T-helper 17 cell (primary cell): Measurements from ENCODE around the gene FGF12. TPM values are rescaled to one million over a fixed set of nuclear protein-coding genes. Genes with fewer than 3 reads are reported as not detected.
A peak's percentile ranks its signal among the peaks of the same experiment; 100 is the strongest.

Experiments used
- ATAC-seq: fragments of 150-1000 bp; cut with Tn5 transposase; 2 replicates; pipeline ENCODE4 v1.10.0; 2021; ENCODE audit warnings: mild to moderate bottlenecking, moderate library complexity
- DNase-seq, 3 donors: peaks; one replicate each; pipeline versions ENCODE4 v3.0.0 to v3.0.0-alpha.2; 2020 to 2021
- H3K9me3 ChIP-seq: one replicate; pipeline ENCODE4 v1.7.0; 2013; ENCODE audit warnings: low read length, mild to moderate bottlenecking; ENCODE audit not compliant: control insufficient read depth, poor library complexity, severe bottlenecking
- H3K27ac Mint-ChIP-seq: one replicate; pipeline ENCODE4 v1.8.0; 2022; ENCODE audit warnings: mild to moderate bottlenecking, moderate library complexity, mixed read lengths
- H3K27me3 Mint-ChIP-seq: one replicate; pipeline ENCODE4 v1.8.0; 2022; ENCODE audit warnings: mixed read lengths
- H3K36me3 Mint-ChIP-seq: one replicate; pipeline ENCODE4 v1.8.0; 2022; ENCODE audit warnings: low read depth, mixed read lengths
- H3K4me1 Mint-ChIP-seq: one replicate; pipeline ENCODE4 v1.8.0; 2022; ENCODE audit warnings: mild to moderate bottlenecking, mixed read lengths
- H3K4me3 Mint-ChIP-seq: one replicate; pipeline ENCODE4 v1.8.0; 2022; ENCODE audit warnings: mild to moderate bottlenecking, moderate library complexity, mixed read lengths
- total RNA-seq, 4 donors: library from RNA in 2 of 4; stranded (reverse) in 2 of 4; gene quantifications; one replicate each; pipeline ENCODE4 v1.2.3 and lab custom pipeline; 2022 to 2026

The FGF12 gene
- total RNA-seq, 2 donors from 2014 or later, result 0.35 TPM; not detected in 1

- DNase-seq (no peak), ATAC-seq (no peak)
- Mint-ChIP-seq H3K4me1 (no peaks in the 10 kb centered on the region), H3K27me3 (peaks cover 24% of the 10 kb centered on the region), H3K4me3 (no peak overlapping the region), H3K36me3 (peaks cover 2% of the 10 kb centered on the region), H3K27ac (no peak overlapping the region)
- no peaks in the 10 kb centered on the region for H3K9me3 ChIP-seq
Measured at GRCh38 chr3:192494174-192494573, 233.2 kb downstream of the FGF12 start.

DNA sequence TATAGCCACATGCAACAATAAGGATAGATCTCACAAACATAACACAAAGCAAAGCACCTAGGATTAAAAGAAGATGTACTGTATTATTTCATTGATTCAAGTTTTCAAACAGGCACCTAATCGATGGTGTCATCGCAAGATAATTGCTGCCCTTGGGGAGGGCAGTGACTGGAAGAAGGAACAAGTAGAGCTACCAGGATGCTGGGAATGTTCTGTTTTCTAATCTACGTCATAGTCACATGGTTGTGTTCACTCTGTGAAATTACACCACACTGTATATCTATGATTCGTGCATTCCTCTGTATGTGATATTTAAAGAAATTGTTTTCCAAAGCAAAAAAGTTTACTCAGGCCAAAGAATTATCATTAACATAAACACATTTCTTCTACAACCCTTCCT, 236.6 kb downstream of the FGF12 start:
- DNase-seq (no peak), ATAC-seq (no peak)
- no peak overlapping the region for H3K4me3 Mint-ChIP-seq
- peaks cover 31% of the 10 kb centered on the region for H3K27me3 Mint-ChIP-seq
- H3K4me1 Mint-ChIP-seq, result no peaks in the 10 kb centered on the region
- H3K36me3 Mint-ChIP-seq, result peaks cover 2% of the 10 kb centered on the region
- no peak overlapping the region for H3K27ac Mint-ChIP-seq
- H3K9me3 ChIP-seq, result no peaks in the 10 kb centered on the region

- Mint-ChIP-seq H3K27ac (no peak overlapping the region), H3K36me3 (peaks cover 2% of the 10 kb centered on the region), H3K4me1 (no peaks in the 10 kb centered on the region), H3K27me3 (peaks cover 31% of the 10 kb centered on the region), H3K4me3 (no peak overlapping the region)
- ATAC-seq (no peak), DNase-seq (no peak)
- H3K9me3 ChIP-seq, result no peaks in the 10 kb centered on the region
Measured at GRCh38 chr3:192489579-192489978, 237.8 kb downstream of the FGF12 start.

DNA sequence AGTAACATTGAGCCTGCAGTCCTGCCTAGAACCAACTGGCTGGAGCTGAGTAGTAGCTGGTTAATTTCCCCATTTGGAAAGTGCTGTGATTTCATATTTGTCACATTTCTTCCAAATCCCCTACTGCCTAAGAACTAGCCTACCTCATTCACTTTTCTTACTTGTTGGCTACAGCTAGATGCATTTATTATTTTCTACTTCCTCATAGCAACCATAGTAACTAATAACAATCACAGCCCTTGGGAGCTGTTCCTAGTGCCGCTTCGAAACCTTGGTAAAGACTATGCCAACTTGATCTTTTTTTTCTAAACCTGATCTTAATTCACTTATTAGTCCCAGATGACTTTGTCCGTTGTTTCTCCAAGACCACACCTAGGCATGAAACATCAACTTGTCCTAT, 240.3 kb downstream of the FGF12 start:
- H3K9me3 ChIP-seq, result no peaks in the 10 kb centered on the region
- DNase-seq, result no peak
- ATAC-seq, result no peak
- no peaks in the 10 kb centered on the region for H3K36me3 Mint-ChIP-seq
- H3K27me3 Mint-ChIP-seq, result peaks cover 25% of the 10 kb centered on the region
- no peak overlapping the region for H3K27ac Mint-ChIP-seq
- H3K4me3 Mint-ChIP-seq, result no peak overlapping the region
- H3K4me1 Mint-ChIP-seq, result peaks cover 3% of the 10 kb centered on the region

GRCh38 chr3:192482809-192483208, 244.5 kb downstream of the FGF12 start:
- no peak overlapping the region for H3K27ac Mint-ChIP-seq
- H3K27me3 Mint-ChIP-seq, result peaks cover 31% of the 10 kb centered on the region

GRCh38 chr3:192482391-192482790, 244.9 kb downstream of the FGF12 start:
- H3K4me3 Mint-ChIP-seq, result no peak overlapping the region
- no peaks in the 10 kb centered on the region for H3K36me3 Mint-ChIP-seq
- H3K27me3 Mint-ChIP-seq, result peaks cover 27% of the 10 kb centered on the region
- H3K9me3 ChIP-seq, result no peaks in the 10 kb centered on the region
- ATAC-seq, result no peak
- peaks cover 3% of the 10 kb centered on the region for H3K4me1 Mint-ChIP-seq
- DNase-seq, result no peak
- no peak overlapping the region for H3K27ac Mint-ChIP-seq

More at GRCh38 chr3:192482809-192483208, 244.5 kb downstream of the FGF12 start:
- no peak for ATAC-seq
- no peak for DNase-seq
- H3K4me1 Mint-ChIP-seq, result peaks cover 3% of the 10 kb centered on the region
- H3K9me3 ChIP-seq, result no peaks in the 10 kb centered on the region
- H3K4me3 Mint-ChIP-seq, result no peak overlapping the region
- no peaks in the 10 kb centered on the region for H3K36me3 Mint-ChIP-seq

GRCh38 chr3:192481638-192482037, 245.7 kb downstream of the FGF12 start:
- H3K4me3 Mint-ChIP-seq, result no peak overlapping the region
- H3K36me3 Mint-ChIP-seq, result peaks cover 2% of the 10 kb centered on the region
- peaks cover 31% of the 10 kb centered on the region for H3K27me3 Mint-ChIP-seq
- ATAC-seq (no peak), DNase-seq (no peak)
- no peaks in the 10 kb centered on the region for H3K9me3 ChIP-seq
- no peak overlapping the region for H3K27ac Mint-ChIP-seq
- H3K4me1 Mint-ChIP-seq, result peaks cover 3% of the 10 kb centered on the region

DNA sequence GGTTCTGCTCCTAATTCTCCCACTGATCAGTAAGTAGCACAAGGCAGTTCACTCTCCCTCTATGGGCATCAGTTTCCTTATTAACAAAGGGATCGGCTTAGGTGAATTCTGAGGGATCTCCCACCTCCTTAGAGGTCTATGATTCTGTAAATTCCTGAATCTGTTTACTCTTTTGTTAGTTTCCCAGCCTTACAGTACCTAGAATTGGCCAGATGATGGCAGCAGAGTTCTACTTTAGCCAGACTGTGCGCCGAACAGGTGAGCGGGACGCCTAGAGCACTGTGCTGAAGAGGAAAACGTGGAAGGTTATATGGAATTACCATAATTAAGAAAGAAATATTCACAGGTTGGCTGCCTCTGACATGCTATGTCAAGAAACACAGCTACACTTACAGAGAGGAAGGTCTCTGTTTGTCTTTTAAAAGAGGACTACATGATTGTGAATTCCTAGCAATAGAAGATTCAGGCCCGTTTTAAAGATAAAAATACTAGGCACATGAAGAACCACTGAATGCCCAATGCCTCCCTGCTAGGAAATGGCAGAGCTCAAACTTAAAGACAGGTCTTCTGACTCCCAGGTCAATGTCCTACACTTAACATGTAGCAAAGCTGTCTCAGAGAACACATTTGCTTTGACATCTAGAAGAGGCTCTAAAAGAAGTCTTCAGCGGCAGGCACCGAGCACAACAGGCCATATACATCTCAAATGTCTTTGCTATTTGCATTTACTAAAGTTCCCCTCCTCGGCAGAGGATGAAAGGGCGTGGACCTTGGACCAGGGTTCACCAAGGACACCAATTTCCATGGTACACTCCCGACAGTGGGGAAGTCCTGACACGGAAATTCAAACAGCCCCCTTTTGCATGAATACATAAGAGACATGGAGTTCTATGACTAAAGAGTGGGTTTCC, 259.9 kb downstream of the FGF12 start:
- no peak overlapping the region for H3K4me3 Mint-ChIP-seq

GRCh38 chr3:192449036-192449435, 278.3 kb downstream of the FGF12 start:
- H3K4me3 Mint-ChIP-seq, result no peak overlapping the region
- H3K4me1 Mint-ChIP-seq, result peaks cover 3% of the 10 kb centered on the region
- H3K9me3 ChIP-seq, result no peaks in the 10 kb centered on the region
- H3K27me3 Mint-ChIP-seq, result peaks cover 54% of the 10 kb centered on the region
- no peaks in the 10 kb centered on the region for H3K36me3 Mint-ChIP-seq
- DNase-seq (no peak), ATAC-seq (no peak)
- no peak overlapping the region for H3K27ac Mint-ChIP-seq

More for the DNA sequence above, 259.9 kb downstream of the FGF12 start:
- H3K36me3 Mint-ChIP-seq, result no peaks in the 10 kb centered on the region
- peak; percentile 14 to 42 (median 16) for DNase-seq
- no peaks in the 10 kb centered on the region for H3K4me1 Mint-ChIP-seq
- no peaks in the 10 kb centered on the region for H3K9me3 ChIP-seq
- no peak overlapping the region for H3K27ac Mint-ChIP-seq
- H3K27me3 Mint-ChIP-seq, result peaks cover 59% of the 10 kb centered on the region
- peak; percentile 86 for ATAC-seq

GRCh38 chr3:192445770-192446644, 281.3 kb downstream of the FGF12 start:
- peaks cover 4% of the 10 kb centered on the region for H3K4me1 Mint-ChIP-seq
- H3K27me3 Mint-ChIP-seq, result peaks cover 53% of the 10 kb centered on the region
- no peak overlapping the region for H3K4me3 Mint-ChIP-seq
- no peaks in the 10 kb centered on the region for H3K9me3 ChIP-seq
- no peak for DNase-seq
- H3K36me3 Mint-ChIP-seq, result no peaks in the 10 kb centered on the region
- no peak for ATAC-seq
- H3K27ac Mint-ChIP-seq, result no peak overlapping the region

- no peak for ATAC-seq
- H3K4me1 Mint-ChIP-seq, result peaks cover 8% of the 10 kb centered on the region
- no peaks in the 10 kb centered on the region for H3K9me3 ChIP-seq
- H3K27me3 Mint-ChIP-seq, result peaks cover 60% of the 10 kb centered on the region
- no peaks in the 10 kb centered on the region for H3K36me3 Mint-ChIP-seq
- H3K4me3 Mint-ChIP-seq, result no peak overlapping the region
- DNase-seq, result no peak
- H3K27ac Mint-ChIP-seq, result no peak overlapping the region
Measured at GRCh38 chr3:192444791-192445106, 282.6 kb downstream of the FGF12 start.

DNA sequence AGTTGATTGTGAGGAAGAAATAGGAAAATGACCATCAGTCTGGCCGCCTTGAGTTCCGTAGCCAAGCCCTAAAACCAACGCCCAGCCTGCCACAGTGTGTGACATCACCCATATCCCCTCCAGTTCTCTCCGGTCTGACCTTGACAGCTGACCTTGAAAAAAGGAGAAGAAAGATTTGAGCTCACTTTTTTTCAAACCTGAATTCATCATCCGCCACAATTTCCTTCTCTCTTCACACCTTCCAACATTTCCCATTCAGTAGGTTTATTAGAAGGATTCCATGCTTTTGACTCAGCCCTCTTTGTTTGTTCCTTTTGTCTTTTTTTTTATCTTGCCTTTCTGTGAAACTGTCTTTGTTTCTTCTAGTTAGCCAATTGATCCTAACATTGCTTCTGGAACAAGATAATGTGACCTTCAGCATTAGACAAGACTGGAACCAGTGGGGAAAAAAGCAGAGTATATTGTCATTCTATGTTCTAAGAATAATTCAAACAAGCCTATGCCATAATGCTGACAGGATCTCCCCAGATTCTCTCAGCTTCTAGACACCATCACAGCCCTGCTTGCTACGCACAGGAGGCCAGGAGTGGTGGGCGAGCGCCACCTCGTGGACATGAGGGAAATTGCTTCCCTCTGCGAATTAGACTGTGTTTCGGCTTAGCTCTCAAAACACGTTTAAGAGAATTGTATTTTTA, 283.1 kb downstream of the FGF12 start:
- Mint-ChIP-seq H3K4me3 (no peak overlapping the region), H3K36me3 (no peaks in the 10 kb centered on the region), H3K27me3 (peaks cover 57% of the 10 kb centered on the region), H3K27ac (no peak overlapping the region), H3K4me1 (peaks cover 8% of the 10 kb centered on the region)
- ATAC-seq (peak; percentile 75), DNase-seq (peak; percentile 16 to 39 (median 19))
- no peaks in the 10 kb centered on the region for H3K9me3 ChIP-seq

DNA sequence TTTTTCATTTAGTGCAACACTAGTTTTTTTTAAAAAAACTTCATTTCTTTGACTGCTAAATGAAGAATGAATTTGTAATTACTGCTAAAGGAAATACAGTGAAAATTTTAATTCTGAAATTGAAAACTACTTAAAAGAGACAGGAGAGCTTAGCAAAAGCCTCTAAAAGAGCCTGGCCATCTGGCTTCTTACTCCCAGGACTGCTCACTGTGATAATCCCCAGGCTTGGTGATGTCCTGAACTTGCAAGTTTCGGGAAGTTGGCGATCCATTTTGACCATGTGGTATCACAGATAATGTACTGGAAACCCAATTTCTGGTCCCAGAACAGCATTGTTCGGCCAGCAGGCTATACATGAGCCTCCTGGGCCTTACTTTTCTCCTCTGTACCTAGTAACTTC, 292.1 kb downstream of the FGF12 start:
- H3K4me1 Mint-ChIP-seq, result no peaks in the 10 kb centered on the region
- H3K27ac Mint-ChIP-seq, result no peak overlapping the region
- no peaks in the 10 kb centered on the region for H3K36me3 Mint-ChIP-seq
- H3K27me3 Mint-ChIP-seq, result peaks cover 43% of the 10 kb centered on the region
- H3K4me3 Mint-ChIP-seq, result no peak overlapping the region
- no peak for ATAC-seq
- H3K9me3 ChIP-seq, result no peaks in the 10 kb centered on the region
- DNase-seq, result no peak
